DMS79 (cell line): Measurements from ENCODE around the gene SENP1.

Experiments
- DNase-seq: peaks from one replicate; lab custom pipeline; 2025; lab: John Stamatoyannopoulos, UW

SENP1 gene

DNA sequence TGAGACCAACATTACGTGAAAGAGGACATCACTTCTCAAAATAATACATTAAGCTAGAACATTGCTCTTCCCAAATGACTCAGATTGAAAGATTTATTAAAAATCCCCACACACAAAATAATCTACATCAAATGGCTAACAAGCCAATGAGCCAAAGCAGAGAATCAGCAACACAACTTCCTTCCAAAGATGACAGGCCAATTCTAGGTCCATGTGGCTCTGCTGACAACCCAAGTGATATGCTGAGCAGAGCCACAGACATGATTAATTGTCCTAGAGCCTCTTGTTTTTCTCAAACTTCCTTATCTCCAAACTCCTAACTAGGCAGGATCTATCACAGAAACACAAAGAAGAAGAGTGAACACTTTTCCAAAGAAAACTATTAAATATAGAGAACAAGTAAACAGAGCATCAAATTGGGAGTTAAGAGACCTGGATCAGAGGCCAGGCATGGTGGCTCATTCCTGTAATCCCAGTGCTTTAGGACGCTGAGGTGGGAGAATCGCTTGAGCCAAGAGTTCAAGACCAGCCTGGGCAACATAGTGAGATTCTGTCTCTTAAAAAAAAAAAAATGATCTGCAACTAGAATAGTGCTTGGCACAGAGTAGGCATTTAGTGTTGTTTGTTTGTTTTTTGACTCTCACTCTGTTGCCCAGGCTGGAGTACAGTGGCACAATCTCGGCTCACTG, 38.5 kb downstream of the SENP1 start:
- DNase-seq: no peak

DNA sequence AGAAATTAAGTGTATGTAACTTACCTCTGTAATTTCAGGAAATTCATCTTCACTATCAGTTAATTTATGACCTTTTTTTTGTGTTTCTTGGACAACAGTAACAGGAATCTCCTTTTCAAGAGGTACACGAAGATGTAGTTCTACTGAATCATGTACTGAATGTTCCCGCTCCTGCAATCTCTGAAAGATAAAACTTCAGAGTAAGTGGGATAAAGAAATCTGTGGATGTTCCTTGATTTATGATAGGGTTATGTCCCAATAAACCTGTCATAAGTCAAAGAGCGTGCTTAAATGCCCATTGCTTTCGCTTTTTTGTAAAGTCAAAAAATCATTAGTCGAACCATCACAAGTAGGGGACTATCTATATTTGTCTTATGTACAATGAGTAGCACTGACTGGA, 40.8 kb downstream of the SENP1 start:
- DNase-seq: no peak

DNA sequence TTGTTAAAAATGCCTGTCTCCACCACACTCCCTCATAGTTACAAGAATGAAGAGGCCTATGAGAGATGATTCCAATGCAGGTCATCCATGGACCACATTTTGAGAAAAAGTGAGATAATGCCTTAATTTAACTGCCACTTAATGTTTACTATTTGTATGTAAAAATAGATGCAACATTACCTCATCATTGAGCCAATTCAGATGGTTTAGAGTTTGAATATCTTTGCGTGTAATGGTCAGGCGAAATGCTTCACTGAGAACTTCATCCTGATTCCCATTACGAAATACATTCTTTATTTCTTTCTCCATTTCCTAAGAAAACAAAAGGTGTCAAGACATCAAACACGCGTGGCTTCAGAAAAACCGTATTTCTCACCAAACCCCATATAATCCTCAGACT, 42.3 kb downstream of the SENP1 start:
- DNase-seq: no peak

DNA sequence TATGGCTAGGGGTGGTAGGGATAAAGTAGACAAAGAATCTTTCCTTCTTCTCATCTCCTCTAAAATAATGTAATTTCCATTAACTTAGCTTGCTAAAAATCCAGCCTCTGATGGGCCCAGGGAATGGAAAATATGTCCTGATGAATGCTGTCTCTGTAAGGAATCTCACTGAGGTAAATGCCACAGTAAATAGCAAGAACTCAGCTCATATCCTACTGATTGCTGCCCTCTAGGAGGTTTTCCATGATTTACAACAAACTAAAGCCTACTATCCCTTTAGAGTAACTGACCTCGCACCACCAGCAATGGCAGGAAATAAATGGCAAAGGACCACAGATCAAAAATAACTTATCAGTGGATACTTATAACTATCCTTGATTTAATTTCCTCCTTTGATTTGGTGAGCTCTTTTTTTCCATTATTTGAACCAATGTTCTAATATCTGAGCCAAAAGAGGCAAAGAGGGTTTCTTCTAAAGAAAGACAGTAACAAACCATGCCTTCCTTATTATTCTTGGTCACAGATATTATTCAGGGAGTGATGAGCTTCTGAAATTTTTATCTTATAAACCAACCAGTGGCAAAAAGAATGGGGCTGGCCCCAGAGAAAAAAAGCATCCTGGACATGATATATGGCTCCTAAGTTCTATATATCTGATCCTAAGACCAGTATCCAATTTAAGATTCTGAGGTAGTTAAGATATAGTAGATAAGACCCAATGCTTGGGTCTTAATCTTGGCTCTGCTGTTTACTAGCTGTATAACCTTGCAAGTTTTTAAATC, 43.8 kb downstream of the SENP1 start:
- DNase-seq: no peak

DNA sequence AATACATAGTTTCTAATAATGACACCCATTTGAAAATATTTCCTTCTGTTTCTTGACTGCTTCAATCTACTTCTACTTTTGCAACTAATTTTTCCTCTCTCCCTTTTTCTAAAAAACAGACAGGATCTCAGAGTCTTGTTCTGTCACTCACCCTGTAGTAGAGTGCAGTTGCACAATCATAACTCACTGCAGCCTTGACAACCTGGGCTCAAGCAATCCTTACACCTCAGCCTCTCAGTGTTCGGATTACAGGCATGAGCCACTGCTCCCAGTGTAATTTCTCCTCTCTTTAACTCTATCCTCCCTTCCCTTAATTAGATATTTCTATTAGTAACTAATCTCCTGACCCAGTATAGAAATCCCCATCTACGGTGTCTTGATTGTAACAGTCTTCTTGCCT, 45.4 kb downstream of the SENP1 start:
- no peak for DNase-seq

DNA sequence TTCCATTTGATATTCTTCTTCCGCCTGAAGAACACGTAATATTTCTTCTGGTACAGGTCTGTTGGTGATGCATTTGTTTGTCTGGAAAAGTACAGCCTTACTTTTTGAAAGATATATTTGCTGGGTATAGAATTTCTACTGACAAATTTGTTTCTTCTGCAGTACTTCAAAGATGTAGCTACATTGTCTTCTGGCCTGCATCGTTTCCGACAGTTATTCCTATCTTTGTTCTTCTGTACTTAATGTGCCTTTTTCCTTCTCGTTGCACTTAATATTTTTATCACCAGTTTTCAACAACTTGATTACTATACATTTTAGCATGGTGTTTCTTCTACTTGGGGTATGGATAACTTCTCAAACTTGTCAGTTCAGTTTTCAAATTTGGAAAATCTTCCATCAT, 47.1 kb downstream of the SENP1 start:
- DNase-seq: no peak

DNA sequence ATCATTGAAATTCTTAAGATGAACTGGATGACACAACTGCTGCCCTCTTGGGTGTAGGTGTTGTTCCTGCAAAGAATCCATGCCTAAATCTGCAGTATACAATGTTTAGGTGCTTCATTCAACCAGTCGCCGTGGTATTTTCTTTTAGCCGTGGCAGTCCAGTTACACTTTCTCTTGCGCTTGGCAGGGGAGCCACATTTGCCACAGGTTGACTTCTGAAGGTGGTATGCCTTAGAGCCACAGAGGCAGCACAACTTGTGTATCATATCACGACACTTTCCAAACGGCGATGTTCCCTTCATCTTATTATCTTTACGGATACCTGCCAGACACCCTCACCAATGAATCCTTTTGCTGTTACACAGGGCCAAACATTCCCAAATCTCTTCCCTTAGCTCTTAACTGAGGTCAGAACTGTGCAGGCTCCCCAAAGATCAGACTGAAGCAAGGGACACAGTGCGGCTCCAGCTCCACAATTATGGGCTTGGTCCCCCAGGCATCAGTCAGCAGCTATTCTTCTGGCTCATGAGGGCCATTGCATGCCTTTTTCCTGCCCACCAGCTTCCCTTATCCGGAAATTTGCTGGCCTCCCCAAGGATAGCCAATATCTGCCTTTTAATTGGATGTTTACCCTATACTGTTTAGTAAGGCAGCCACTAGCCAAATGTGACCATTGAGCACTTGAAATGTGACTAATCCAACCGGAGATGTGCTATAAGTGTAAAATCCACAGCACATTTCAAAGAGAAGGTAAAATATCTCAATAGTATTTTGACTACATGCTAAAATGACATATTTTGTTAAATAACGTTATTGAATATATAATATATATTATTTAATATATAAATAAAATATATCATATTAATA, 50.7 kb downstream of the SENP1 start:
- DNase-seq: no peak

DNA sequence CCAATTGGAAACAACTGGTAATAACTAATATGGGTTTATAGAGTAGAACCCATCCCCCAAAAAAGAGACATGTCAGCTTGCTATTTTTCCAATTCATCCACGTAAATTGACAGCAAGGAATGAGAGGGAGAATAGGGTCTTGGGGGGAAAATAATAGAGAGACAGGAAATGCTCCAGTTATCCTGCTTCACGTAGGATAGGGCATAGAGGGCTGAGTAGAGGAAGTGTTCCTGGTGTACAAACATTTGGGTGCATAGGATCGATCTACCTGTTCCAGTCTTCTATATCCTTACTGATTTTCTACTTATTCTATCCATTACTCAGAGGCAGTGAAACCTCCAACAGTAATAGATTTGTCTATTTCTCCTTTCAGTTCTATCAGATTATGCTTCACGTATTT, 52.0 kb downstream of the SENP1 start:
- no peak for DNase-seq

DNA sequence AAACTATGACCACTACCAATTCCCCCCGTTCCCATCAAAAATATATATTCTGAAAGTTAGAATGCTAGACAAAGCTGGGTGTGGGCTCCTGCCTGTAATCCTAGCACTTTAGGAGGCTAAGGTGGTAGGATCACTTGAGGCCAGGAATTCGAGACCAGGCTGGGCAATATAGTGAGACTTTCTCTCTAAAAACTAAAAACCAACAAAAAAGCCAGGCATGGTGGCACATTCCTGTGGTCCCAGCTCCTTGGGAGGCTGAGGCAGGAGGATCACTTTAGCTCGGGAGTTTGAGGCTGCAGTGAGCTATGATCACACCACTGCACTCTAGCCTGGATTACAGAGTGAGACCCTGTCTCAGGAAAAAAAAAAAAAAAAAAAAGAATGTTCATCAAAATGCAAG, 52.8 kb downstream of the SENP1 start:
- no peak for DNase-seq

DNA sequence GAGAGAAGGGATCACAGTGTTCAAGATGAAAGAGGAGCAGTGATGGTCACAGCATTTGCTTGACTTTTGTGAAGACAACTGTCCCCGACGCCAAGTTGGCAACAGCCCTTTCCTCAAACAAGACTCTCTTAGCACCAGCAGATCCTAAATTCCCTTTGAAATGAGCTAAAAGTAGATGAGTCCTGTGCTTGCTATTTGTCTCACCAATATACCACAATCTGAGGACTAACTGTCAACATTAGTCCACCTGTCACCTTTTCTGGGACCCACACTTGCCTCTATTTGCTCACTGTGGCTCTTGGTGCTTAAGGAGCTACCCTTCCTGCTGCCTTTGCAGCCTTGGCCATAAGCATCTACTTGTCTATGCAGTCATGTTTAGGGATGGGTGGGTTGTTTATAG, 54.2 kb downstream of the SENP1 start:
- DNase-seq: no peak

DNA sequence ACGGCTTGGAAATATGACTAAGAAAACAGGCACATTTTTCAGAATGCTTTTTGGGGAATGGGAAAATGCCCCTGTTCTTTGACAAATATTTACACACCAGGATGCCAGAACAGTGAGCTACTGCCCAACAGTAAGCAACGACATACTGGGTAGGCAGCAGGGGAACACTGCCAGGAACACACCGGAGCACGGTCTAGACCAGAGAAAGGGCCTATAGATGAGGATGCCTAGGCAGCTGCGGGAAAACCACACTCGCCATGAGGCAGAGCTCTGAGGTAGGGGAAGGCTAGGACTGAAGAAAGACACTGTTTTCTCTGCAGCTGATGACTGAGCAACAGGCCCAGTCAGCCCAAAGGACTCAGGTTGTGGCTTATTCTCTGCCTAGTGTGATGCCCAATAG, 55.7 kb downstream of the SENP1 start:
- DNase-seq: no peak

DNA sequence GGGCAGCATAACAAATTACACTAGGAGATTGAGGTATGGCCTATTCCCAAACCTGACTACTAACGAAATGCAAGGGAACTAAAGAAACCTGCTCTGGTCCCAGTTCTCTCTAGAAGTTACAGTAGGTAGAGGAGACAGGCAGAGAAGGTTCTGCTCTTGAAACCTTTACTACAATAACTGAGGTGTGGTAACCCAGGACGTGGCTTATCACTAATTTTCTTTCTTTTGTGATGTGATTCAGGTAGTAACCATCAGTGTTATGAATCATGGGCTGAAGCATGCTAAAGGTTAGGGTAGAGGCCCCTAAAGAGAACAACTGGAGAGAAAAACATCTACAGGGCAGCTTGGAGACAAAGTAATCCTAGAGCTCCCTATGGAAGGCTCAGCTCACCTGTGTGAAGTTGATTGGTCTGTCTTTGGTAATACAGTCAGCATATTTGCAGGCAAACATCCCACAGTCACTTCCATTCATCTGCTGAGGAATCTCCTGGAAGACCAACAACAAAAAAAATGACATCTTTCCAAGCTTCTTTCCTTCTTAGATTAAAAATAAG, 59.8 kb downstream of the SENP1 start:
- DNase-seq: no peak

DNA sequence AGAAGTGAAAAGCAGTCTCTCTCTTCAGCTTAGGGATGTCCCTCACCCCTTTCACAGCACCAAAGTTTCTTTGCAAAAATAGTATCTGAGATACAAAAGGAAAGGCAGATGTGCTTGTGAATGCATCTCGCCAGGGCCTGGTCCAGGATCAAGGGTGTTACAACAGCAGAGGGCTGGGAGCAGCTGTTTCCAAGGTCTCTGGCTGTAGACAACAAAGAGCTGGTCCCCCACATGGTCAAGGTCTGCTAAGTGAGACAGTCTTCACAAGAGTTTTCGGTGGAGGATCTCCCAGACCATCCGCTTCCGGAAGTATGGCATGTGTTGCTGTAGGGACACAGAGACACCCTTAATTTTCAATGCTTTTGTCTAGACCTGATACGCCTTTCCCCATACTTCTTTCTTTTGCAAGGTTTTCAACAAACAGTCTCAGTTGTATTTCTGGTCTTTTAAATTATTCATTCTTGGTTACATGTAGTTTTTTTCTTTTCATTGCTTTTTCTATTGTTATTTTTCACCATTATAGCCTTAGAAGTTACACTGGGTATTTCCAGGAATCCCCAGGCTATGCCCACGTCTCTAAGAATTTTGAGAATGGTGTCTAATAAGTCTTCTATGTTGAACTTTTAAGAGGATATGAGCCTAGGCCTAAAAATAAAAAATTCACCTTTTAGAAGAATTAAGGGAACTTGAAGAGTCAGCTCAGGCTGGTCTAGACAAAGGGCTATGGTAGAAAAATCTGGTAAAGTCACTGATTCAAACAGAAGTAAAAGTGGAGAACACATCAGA, 60.6 kb downstream of the SENP1 start:
- DNase-seq: no peak

DNA sequence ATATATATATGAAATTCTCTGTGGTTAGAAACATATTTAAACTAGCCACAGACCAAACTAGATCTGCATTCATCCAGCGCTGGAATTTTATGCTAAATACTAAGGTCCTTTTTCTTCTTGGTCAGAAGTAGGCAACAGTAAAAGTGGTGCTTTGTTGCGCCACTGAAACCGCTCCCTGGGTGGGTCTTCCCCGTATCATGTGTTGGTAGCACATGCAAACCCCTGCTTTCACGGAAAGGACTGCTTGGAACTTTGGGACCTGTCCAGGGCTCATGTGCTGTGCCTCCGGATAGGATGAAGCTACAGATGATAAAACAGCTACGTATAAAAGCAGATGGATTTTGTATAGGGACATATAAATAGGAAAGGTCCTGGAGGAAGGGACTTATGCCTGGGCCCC, 61.5 kb downstream of the SENP1 start:
- no peak for DNase-seq

DNA sequence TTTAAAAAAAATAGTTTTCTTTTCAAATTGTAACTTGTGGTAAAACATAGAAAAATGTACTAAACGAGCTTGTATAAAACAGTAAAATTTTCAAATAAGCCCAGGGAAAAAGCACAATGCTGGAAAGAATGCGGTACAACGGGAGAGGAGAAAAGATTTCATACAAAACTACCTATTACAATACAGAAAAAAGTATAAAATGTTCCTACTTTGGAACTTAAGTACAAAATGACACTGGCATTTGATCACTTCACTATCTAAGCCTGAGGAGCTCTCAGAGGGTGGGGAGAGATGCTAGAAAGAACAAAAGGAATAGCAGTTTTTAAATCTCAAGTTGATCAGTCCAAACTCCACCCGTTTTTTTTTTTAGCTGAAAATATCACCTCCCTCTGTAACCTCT, 62.1 kb downstream of the SENP1 start:
- no peak for DNase-seq

DNA sequence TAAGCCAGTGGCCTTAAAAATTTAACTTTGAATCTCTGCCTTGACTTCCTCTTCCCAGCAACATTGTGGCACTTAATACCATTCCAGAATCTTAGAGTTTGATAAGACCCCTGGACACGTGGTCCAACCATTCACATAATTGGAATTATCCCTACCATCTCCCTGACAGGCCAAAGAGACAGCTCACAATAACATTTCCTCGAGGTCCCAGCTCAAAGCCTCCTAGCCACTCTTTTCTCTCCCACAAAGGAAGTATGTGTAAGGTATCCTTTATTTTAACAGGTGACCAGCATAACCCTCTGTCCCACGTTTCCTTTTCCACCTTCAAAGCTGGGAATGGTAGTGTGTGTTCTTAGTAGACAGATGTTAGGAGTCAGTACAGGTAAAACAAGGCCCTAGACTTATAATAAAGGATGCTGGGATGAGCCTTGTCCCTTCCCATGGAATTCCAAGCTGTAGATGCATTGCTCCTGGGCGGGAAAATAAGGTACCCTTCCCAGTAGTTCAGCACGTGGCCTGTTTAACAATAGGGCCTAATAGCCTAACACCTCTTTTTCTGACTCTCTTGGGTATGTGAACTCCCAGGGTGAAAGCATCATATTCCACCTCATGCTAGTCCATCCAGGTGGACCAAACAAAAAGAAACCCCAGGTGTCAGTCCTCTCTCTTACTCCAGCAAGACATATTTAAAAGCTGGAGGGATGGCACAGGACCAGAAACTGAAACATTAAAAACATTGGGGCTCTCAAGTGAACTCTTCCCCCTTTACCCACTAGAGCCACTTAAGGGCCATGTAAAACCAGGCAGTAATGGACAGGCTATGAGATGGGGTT, 64.1 kb downstream of the SENP1 start:
- no peak for DNase-seq

DNA sequence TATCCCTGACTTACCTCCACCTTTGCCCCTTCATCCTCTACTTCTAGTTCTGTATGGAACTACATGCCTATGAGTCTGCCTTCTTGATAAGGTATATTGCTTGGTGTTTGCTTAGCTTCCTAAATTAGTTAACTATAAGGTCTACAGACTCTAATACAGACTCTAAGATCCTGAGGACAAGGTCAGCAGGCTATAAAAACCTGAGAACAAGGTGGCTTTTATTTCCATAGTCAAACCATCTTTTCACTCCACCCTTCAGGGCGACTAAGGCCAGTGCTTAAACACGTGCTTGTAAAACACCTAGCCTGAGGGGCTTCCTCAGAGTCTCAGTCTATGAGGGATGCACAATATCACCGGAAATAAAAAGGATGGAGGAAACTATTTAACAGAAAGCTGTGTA, 65.5 kb downstream of the SENP1 start:
- no peak for DNase-seq

DNA sequence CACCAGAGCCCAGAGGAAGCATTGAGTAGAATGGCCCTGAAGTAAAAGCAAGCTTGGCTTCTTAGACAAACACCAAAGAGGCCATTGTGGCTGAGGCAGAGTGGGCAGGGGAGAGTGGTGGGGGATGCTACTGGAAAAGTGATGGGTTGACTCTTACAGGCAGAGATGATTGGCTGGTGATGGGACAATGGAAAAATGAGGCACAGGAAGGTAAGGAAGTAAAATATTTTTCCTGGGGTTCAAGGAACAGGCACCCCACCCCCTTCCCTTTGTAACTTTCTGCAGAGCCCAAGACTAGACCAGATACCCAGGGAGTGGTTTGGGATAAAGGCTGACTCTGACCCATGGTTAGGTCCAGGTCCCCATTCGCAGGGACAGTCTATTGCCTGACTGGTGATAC, 66.7 kb downstream of the SENP1 start:
- DNase-seq: no peak

DNA sequence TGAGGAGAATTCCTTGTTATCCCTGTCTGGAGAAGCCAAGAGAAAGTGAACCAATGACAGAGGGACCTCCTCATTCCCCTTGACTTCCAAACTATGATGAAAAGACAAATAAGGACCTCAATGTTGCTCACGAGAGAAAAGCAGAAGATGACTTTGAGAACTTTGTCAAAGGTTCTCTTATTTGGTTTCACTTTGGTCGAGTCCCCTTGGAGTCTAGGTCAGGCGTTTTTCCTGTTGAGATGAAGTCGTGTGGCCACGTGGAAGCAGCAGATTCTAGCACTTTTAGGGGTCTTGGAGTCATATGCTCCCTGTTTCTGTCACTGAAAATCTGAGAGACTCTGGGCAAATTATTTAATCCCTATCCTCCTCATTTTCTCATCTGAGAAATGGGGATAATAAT, 67.8 kb downstream of the SENP1 start:
- no peak for DNase-seq

DNA sequence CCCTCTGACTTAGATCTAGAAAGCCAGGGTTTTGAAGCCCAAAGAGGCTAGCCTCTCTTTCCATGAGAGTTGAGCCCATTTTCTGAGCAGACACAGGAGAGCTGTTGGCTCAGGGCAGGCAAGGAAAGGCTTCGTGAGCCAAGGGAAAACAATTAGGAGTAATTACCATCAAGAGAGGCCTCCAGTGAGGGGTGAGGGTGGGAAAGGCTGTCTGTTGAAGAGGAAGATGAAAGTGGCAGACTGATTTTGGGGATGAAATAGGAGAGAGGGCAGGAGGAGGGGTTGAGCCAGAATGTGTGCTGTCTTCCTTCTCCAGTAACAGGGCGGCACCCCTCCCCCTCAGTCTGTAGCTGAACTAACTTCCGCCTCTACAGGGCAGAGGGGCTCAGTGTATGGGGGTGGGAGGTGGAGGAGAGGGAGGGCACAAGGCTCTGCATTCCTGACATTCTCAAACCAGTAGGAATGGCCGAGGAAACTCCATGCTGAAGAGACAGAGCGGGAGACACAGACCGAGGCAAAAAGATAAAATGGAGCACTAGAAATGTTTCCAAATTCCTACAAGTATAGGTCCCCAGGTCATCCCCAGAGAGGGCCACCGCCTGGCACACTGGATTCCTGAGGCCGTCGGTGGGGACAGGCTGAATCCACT, 68.5 kb downstream of the SENP1 start:
- DNase-seq: no peak
